HG03159 (cell line): ENCODE data around the gene OGFR.

Experiments used
- ATAC-seq: cut with Tn5 transposase; IDR thresholded peaks from one replicate; pipeline ENCODE4 v1.9.1; 2021; ENCODE audit warnings: mild to moderate bottlenecking, moderate library complexity; ENCODE audit not compliant: unreplicated experiment

The OGFR gene

GRCh38 chr20:62799459-62799858 lies 5.2 kb upstream of the OGFR start:
- ATAC-seq = no peak

DNA sequence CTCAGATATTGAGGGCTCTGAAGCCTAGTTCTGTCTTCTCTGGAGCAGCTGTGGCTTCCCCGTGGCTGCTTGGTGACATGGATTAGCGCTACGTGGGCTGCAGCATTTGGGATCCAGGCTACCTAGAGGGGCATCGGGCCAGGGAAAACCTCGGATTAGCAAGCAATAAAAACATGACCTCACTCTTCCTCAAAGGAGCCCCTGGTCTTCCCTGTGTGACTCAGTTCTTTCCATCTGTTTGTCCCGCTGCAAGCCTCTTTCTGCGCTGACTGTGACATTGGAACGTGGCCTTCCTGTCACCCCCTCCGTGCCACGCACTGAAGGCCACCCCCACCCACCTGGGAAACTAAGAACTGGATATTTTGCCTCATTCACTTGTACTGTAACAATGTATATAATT lies 4.8 kb upstream of the OGFR start:
- no peak for ATAC-seq

DNA sequence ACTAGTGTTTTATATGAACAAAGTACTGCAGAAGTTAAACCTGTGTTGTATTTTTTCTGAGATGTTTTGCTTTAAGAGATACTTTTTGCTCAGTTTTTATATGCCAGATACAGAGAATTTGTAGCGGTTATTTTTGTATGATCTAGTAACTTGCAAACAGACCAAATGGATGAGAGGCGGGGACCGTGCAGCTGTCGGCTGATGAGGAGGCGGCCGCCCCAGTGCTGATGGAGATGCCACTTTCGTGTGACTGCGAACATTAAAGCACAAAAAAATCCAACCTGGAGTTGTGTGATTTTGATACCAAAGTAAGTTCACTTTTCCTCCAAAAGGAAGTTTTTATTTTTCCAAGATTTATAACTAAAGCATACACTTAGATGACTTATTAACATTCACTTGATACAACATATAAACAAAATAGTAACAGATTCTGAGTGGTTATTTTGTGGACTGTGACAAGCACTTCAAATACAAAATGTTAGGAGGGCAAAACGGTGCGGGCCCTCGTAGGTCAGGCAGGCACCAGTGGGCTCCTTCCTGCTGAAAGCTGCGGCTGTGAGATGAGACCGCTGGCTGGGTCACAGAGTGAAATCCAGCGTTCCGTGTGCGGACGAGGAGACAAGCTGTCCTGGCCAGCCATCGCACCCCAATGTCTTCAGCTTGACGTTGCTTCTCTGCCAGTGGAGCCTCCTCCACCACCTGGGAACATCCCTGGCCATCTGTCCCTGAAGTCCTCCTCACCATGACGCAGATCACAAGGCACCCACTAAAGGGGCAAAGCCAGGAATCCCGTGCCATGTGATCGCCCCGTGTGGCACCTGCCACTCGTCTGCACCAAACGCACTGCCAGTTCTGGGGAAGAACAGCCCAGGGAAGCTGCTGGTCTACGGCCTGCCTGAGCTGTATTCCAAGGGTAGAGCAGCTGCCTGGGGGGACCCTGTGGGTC lies 4.0 kb upstream of the OGFR start:
- no peak for ATAC-seq

DNA sequence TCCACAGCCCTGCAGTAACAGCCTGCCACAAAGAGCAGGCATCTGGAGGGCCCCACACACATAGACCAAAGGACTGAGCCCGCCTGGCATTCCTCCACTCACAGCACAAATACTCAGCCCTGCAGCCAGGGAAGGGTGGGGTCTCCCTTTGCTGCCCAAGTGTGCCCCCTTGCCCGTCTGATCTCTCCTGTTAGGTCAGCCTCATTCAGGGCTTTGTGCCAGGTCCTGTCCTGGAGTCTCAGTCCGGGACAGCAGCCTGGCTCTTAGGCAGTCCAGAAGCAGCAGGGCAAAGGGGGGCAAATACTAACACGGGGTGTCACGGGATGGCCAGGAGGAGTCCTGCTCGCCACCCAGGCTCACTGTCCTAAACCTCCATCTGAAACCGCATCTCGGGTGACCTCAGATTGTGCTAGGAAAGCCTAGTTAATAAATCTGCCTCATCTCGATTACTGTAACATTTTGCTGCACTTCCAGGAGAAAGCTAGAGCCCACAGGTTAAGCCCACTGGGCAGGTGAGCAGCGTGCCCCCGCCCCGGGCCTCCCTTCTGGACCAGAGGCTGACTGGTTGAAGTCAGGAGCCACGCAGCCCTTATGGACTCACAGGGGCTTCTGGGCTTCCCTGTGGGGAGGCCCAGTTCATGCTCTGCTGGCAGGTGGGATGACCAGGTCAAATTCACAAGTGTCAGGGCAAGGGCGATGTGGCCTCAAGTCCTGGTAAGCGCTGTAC lies 3.2 kb upstream of the OGFR start:
- ATAC-seq = no peak

GRCh38 chr20:62802026-62802712 lies 2.5 kb upstream of the OGFR start:
- ATAC-seq = no peak

DNA sequence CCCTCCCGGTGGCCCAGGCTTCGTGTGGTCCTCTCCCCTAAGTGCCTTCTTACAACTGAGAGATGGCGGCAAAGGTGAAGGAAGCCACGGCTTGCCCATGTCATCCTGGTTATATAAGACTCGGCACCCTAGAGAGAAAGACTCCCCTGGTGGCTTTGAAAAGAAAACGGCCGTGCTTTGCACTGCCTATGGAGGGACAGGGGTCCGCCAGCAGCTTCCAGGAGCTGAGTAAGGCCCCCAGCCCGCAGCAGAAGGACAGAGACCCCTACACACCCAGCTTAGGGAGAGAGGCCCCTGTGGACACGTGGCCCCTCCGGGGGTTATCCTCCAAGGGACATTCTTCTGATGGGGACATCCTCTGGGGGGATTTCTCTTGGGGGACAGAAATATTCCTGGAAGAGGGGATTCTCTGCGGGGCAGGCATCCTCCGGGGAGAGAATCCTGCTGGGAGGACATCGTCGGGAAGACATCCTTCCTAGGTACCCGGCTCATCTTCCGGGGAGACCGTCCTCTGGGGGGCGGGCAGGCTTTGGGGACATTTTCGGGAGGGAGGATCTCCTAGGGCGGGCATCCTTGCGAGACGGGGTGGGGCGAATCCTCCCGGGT lies 511 bp upstream of the OGFR start:
- ATAC-seq = peak; percentile 10

- no peak for ATAC-seq
Observed at GRCh38 chr20:62805155-62805710, 598 bp downstream of the OGFR start.

DNA sequence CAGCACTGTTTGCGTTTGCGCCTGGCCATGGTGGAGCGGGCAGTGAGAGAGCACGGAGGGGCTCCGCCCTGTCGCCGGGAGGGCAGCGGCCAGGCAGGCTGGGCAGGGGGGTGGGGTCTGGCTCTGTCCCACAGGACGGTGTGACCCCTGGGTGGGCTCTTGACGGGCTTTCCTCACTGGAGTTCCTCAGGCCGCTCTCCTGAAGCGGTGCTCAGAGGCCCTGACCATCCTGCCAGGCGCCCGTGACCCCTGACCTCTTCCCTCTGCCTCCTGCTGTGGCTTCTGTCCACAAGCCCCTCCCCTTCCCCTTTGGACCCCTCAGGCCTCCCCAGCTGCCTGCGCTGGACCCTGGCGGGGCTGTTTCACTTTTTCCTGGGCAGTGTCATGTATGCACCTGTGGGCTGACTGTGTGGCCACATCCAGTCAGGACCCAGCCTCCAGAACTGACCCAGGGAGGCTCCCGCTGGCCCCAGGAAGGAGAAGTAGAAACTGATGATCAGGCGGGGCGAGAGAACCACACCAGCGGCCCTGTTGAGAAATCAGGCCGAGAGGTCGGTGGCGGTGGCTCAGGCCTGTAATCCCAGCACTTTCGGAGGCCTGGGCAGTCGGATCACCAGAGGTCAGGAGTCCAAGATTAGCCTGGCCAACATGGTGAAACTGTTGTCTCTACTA lies 1.2 kb downstream of the OGFR start:
- no peak for ATAC-seq

DNA sequence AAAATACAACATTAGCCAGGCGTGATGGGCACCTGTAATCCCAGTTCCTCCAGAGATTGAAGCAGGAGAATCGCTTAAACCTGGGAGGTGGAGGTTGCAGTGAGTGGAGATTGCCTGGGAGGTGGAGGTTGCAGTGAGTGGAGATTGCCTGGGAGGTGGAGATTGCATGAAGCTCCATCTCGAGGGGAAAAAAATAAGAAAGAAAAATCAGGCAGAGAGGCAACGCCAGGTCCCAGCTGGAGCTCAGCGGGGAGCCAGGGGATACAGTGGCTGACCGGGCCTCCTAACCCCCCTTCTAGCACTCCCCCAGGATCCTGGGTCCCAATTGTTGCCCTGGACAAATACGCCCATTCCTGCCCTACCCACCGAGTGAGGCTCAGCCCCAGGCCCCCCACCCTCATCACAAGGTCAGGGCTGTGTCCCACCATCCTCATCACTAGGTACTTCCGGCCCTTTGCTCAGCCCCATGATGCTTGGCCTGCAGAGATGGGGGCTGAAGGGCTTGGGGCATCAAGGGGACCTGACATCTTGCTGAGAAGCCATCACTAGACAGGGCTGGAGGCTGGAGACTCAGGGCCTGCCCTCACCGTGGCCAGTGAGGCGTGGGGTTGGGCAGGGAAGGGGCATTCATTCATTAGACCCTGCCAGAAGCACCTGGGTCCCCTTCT lies 1.9 kb downstream of the OGFR start:
- ATAC-seq = no peak

DNA sequence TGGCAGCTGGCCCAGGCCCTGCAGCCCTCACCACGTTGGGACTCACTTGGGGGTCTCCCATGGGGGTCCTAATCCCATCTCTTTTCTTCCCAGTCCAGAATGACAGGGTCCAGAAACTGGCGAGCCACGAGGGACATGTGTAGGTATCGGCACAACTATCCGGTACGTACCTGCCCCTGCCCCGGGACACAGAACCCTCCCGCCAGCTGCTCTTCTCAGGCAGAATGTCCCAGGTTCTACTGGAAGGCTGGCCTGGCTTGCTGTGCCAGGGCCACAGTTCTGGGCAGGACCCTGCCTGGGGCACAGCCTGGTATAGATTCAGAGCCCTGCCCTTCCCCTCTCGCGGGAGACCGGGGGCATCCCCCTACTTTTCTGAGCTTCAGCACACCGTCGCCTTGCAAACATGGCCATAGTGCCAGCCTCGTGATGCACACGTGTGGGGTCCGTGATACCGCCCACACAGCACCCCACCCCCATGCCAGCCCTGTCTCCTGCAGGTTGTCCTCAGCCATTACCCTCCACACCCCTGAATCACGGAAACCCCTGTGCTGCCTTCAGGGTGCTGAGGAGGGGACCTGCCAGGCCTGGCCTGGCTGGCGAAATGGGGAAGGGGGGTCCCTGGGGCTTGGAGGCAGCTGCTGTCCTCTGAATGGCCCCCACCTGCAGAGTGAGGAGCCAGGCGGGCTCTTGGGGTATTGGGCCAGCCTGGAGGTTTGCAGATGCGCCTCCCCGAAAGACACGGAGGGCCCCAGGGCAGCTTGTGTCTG lies 3.0 kb downstream of the OGFR start:
- ATAC-seq = no peak

- no peak for ATAC-seq
Observed at GRCh38 chr20:62808211-62808865, 3.7 kb downstream of the OGFR start.

DNA sequence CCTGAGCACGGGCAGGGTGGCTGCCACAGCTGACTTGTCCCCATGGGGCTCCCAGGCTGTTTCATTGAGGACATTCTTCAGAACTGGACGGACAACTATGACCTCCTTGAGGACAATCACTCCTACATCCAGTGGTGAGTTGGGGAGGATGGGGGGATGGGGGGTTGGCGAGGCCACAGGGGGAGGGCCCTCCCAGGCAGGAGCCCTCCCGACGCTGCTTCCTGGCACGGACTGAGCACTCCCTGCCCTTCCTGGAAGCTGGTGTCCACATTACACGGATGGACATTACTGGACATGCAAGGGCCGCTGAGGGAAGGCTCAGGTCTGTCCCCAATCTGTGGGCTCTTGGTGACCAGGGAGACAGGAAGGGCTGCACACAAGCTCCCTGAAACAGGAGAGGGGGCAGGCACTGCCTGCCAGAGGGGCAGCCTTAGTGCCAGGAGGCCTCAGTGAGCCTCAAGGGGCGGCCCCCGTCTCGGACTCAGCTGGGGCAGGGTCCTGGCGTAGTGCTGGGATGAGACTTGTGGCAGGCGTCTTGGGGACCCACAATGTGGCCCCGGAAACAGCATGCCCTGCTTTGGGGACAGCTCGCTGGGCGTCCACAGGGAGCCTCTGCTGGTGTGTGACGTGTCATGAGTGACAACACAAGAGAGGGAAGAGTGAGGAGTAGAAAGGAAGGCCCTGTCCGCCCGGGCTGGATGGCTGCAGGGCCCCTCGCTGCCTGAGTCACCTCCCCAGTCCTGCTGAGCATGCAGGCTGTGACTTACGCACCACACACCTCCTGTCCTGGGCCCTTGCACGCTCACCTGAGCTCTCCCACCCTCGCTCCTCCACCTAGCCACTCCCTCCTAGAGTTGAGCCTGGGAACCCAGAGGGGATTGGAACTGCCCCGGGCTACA lies 5.1 kb downstream of the OGFR start:
- ATAC-seq = no peak

GRCh38 chr20:62811320-62811719 lies 6.7 kb downstream of the OGFR start:
- no peak for ATAC-seq

- ATAC-seq = no peak
Observed at GRCh38 chr20:62811720-62812119, 7.1 kb downstream of the OGFR start.

- no peak for ATAC-seq
Observed at GRCh38 chr20:62812181-62812906, 7.7 kb downstream of the OGFR start.

GRCh38 chr20:62812907-62813200 lies 8.2 kb downstream of the OGFR start:
- ATAC-seq = no peak

DNA sequence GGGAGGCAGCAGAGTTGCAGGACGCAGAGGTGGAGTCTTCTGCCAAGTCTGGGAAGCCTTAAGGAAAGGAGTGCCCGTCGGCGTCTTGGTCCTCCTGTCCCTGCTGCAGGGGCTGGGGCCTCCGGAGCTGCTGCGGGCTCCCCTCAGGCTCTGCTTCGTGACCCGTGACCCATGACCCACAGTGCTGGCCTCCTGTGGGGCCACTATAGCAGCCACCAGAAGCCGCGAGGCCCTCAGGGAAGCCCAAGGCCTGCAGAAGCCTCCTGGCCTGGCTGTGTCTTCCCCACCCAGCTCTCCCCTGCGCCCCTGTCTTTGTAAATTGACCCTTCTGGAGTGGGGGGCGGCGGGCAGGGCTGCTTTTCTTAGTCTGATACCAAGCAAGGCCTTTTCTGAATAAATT lies 9.0 kb downstream of the OGFR start:
- ATAC-seq = no peak
